AG10803 (cell line): Measurements from ENCODE around the gene SLC22A15.

Experiments used
- DNase-seq: peaks from one replicate; pipeline ENCODE4 v3.0.0; 2010; ENCODE audit warnings: low read depth
- H3K4me3 ChIP-seq: 2 replicates; pipeline ENCODE4 v1.5.1; 2011; ENCODE audit warnings: mild to moderate bottlenecking, low read length, control low read depth
- TF ChIP-seq, protein P1 (sequence below): conservative IDR thresholded peaks from 2 replicates; pipeline ENCODE4 v1.5.1; 2011; ENCODE audit warnings: mild to moderate bottlenecking, low read length, control low read depth, inconsistent platforms

The SLC22A15 gene

GRCh38 chr1:116066868-116067565, 90.7 kb downstream of the SLC22A15 start:
- TF ChIP-seq, protein P1, sequence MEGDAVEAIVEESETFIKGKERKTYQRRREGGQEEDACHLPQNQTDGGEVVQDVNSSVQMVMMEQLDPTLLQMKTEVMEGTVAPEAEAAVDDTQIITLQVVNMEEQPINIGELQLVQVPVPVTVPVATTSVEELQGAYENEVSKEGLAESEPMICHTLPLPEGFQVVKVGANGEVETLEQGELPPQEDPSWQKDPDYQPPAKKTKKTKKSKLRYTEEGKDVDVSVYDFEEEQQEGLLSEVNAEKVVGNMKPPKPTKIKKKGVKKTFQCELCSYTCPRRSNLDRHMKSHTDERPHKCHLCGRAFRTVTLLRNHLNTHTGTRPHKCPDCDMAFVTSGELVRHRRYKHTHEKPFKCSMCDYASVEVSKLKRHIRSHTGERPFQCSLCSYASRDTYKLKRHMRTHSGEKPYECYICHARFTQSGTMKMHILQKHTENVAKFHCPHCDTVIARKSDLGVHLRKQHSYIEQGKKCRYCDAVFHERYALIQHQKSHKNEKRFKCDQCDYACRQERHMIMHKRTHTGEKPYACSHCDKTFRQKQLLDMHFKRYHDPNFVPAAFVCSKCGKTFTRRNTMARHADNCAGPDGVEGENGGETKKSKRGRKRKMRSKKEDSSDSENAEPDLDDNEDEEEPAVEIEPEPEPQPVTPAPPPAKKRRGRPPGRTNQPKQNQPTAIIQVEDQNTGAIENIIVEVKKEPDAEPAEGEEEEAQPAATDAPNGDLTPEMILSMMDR = no peak
- peak; percentile 93 for DNase-seq
- H3K4me3 ChIP-seq = no peak overlapping the region

- peak; percentile 94 for DNase-seq
- no peak overlapping the region for H3K4me3 ChIP-seq
- TF ChIP-seq, protein P1 = no peak
Measured at GRCh38 chr1:116067566-116067890, 91.2 kb downstream of the SLC22A15 start.

GRCh38 chr1:116075575-116075974, 99.3 kb downstream of the SLC22A15 start:
- TF ChIP-seq, protein P1 = no peak

DNA sequence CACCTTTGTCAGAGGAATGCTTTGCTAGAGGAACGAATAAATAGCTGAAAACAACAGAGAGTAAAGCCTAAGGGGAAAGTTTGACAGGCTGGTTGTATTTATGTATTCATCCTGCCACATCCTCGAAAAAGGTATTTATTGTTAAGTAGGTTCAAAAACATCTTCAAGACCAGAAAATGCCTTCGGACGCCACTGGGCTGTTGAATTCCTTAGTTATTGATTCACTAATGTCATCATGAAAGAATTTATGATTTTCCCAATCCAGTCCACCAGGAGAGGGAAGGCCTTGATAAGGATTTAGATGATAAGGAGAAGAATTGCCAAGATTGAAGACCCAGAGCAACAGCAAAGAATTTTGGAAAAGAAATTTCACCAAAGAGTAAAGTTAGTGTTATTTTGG, 99.7 kb downstream of the SLC22A15 start:
- DNase-seq = no peak
- no peak overlapping the region for H3K4me3 ChIP-seq
- TF ChIP-seq, protein P1 = no peak

More at GRCh38 chr1:116075575-116075974, 99.3 kb downstream of the SLC22A15 start:
- H3K4me3 ChIP-seq = no peak overlapping the region
- DNase-seq = no peak

GRCh38 chr1:116076831-116077230, 100.5 kb downstream of the SLC22A15 start:
- peak; percentile 19 for DNase-seq
- no peak overlapping the region for H3K4me3 ChIP-seq
- TF ChIP-seq, protein P1 = no peak

DNA sequence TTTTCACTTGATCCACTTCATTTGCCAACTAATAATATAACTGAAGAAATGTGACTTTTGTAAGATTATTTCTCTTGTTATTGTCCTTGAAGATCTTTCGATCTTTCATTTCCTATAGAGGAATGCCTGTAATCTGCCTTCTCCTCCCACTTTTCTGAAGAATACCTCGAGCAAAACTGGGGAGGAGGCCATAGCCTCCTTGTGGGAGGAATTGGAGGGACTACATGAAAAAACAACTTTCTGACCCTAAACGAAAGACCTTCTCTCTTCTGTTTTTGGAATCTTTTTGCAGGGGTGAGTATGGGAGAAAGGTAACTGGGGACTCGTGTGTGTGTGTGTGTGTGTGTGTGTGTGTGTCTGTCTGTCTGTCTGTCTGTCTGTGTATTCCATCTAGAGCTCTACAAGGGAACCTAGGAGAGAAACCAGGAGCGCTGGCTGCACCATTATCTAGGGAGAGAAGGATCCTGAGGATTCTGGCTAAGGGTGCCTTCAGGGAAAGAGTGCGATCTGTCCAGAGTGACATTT, 102.4 kb downstream of the SLC22A15 start:
- no peak overlapping the region for H3K4me3 ChIP-seq
- DNase-seq = no peak
- TF ChIP-seq, protein P1 = no peak

GRCh38 chr1:116087628-116088027, 111.3 kb downstream of the SLC22A15 start:
- no peak for DNase-seq
- H3K4me3 ChIP-seq = no peak overlapping the region
- TF ChIP-seq, protein P1 = no peak
